Measurements from ENCODE around the gene PGD. TPM values are rescaled to one million over a fixed set of nuclear protein-coding genes. Genes with fewer than 3 reads are reported as not detected.

The PGD gene
- total RNA-seq, 3 donors from 2014 or later (not counting 1 experiment from before 2014, with no cell fraction given), result 35.8 to 113 (median 39.8) TPM

- no peak overlapping the region for H3K4me3 Mint-ChIP-seq
- H3K9me3 Mint-ChIP-seq, result no peaks in the 10 kb centered on the region
- DNase-seq (no peak), ATAC-seq (no peak)
- no peaks in the 10 kb centered on the region for H3K36me3 ChIP-seq (ENCODE audit: control insufficient read depth, insufficient read depth, low read length)
- H3K4me1 ChIP-seq (ENCODE audit: control insufficient read depth, insufficient read depth, low read length), result no peaks in the 10 kb centered on the region
- H3K9me3 ChIP-seq (ENCODE audit: control insufficient read depth, insufficient read depth, low read length), result no peaks in the 10 kb centered on the region
- H3K27ac Mint-ChIP-seq, result no peak overlapping the region
- no peak overlapping the region for H3K4me3 ChIP-seq (ENCODE audit: low read length)
- H3K27ac ChIP-seq (ENCODE audit: low read length), result no peak overlapping the region
- H3K27me3 ChIP-seq (ENCODE audit: control insufficient read depth, insufficient read depth, low read length), result no peaks in the 10 kb centered on the region
- H3K4me1 Mint-ChIP-seq, result no peaks in the 10 kb centered on the region
- intact Hi-C loops (cut with micrococcal nuclease), result no loop called here
- TF ChIP-seq, protein P1, sequence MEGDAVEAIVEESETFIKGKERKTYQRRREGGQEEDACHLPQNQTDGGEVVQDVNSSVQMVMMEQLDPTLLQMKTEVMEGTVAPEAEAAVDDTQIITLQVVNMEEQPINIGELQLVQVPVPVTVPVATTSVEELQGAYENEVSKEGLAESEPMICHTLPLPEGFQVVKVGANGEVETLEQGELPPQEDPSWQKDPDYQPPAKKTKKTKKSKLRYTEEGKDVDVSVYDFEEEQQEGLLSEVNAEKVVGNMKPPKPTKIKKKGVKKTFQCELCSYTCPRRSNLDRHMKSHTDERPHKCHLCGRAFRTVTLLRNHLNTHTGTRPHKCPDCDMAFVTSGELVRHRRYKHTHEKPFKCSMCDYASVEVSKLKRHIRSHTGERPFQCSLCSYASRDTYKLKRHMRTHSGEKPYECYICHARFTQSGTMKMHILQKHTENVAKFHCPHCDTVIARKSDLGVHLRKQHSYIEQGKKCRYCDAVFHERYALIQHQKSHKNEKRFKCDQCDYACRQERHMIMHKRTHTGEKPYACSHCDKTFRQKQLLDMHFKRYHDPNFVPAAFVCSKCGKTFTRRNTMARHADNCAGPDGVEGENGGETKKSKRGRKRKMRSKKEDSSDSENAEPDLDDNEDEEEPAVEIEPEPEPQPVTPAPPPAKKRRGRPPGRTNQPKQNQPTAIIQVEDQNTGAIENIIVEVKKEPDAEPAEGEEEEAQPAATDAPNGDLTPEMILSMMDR (IDR thresholded peaks at IDR 0.05), result no peak
- H3K36me3 Mint-ChIP-seq, result no peaks in the 10 kb centered on the region
- no peaks in the 10 kb centered on the region for H3K27me3 Mint-ChIP-seq (ENCODE audit: low read depth in 2 of 2)
- WGBS (ENCODE audit: insufficient coverage), result 93% methylated on average over 5 of the region's 5 CpGs
These were observed 41.9 kb downstream of the PGD start for GRCh38 chr1:10440794-10441193.

DNA sequence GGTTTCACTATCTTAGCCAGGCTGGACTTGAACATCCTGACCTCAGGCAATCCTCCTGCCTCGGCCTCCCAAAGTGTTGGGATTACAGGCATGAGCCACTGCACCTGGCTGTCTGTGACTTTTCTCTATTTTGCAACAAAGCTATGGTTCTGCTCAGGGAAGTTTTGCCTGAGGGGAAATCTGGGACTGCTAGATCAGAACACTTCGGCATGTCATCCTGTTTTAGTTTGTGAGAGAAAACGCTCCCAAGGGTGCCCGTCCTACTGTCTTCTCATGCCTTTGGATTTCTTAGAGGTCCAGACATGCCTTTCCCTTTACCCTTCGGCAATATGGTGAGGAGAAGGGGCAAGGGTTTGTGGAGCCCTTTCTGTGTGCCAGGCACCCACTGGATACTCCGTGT is 45.4 kb downstream of the PGD start:
- Histone ChIP-seq H3K4me3 (ENCODE audit: low read length) (no peak overlapping the region), H3K27ac (ENCODE audit: low read length) (no peak overlapping the region), H3K9me3 (ENCODE audit: control insufficient read depth, insufficient read depth, low read length) (no peaks in the 10 kb centered on the region), H3K27me3 (ENCODE audit: control insufficient read depth, insufficient read depth, low read length) (no peaks in the 10 kb centered on the region), H3K4me1 (ENCODE audit: control insufficient read depth, insufficient read depth, low read length) (no peaks in the 10 kb centered on the region), H3K36me3 (ENCODE audit: control insufficient read depth, insufficient read depth, low read length) (no peaks in the 10 kb centered on the region)
- Mint-ChIP-seq H3K27me3 (ENCODE audit: low read depth in 2 of 2) (no peaks in the 10 kb centered on the region), H3K4me1 (peaks cover 6 to 7% of the 10 kb centered on the region in 2 donors), H3K36me3 (no peaks in the 10 kb centered on the region), H3K4me3 (no peak overlapping the region), H3K9me3 (no peaks in the 10 kb centered on the region), H3K27ac (no peak overlapping the region)
- WGBS (ENCODE audit: insufficient coverage), result 94% methylated on average over 6 of the region's 6 CpGs
- no peak for ATAC-seq
- DNase-seq, result no peak
- intact Hi-C loops (cut with micrococcal nuclease), result no loop called here
- TF ChIP-seq, protein P1 (IDR thresholded peaks at IDR 0.05), result no peak

- ATAC-seq (no peak), DNase-seq (no peak)
- peaks cover 6 to 7% of the 10 kb centered on the region in 2 donors for H3K4me1 Mint-ChIP-seq
- Histone ChIP-seq H3K36me3 (ENCODE audit: control insufficient read depth, insufficient read depth, low read length) (no peaks in the 10 kb centered on the region), H3K4me3 (ENCODE audit: low read length) (no peak overlapping the region), H3K4me1 (ENCODE audit: control insufficient read depth, insufficient read depth, low read length) (no peaks in the 10 kb centered on the region), H3K27ac (ENCODE audit: low read length) (no peak overlapping the region), H3K27me3 (ENCODE audit: control insufficient read depth, insufficient read depth, low read length) (no peaks in the 10 kb centered on the region), H3K9me3 (ENCODE audit: control insufficient read depth, insufficient read depth, low read length) (no peaks in the 10 kb centered on the region)
- peaks cover 2 to 4% of the 10 kb centered on the region in 2 donors for H3K27me3 Mint-ChIP-seq (ENCODE audit: low read depth in 2 of 2)
- WGBS (ENCODE audit: insufficient coverage), result 90% methylated on average over 7 of the region's 7 CpGs
- no peak overlapping the region for H3K4me3 Mint-ChIP-seq
- H3K27ac Mint-ChIP-seq, result no peak overlapping the region
- TF ChIP-seq, protein P1 (IDR thresholded peaks at IDR 0.05), result no peak
- H3K9me3 Mint-ChIP-seq, result no peaks in the 10 kb centered on the region
- intact Hi-C loops (cut with micrococcal nuclease), result no loop called here
- H3K36me3 Mint-ChIP-seq, result no peaks in the 10 kb centered on the region
These were observed 46.0 kb downstream of the PGD start for GRCh38 chr1:10444795-10445397.
